Panc1 (cell line): ENCODE data around the gene CAMSAP2. TPM values are rescaled to one million over a fixed set of nuclear protein-coding genes. Genes with fewer than 3 reads are reported as not detected.

Experiments
- ATAC-seq: fragments of 200-7000 bp; cut with Tn5 transposase; 2 replicates; pipeline ENCODE4 v1.9.1; 2020; ENCODE audit warnings: mild to moderate bottlenecking, moderate library complexity
- BruUV-seq: library from RNA; stranded (reverse); fragments of 400-500 nt; replicated peaks from 2 replicates; lab custom pipeline; 2021; lab: Mats Ljungman, UMichigan
- CTCF ChIA-PET: fragments of 300-600 bp; sonication (Branson Sonifier 250); formaldehyde crosslinking; loops from one replicate; lab custom pipeline; 2022; ENCODE audit warnings: antibody characterized with exemption; lab: Charles Lee
- POLR2A ChIA-PET: fragments of 300-600 bp; sonication (Branson Sonifier 250); formaldehyde crosslinking; loops from one replicate; lab custom pipeline; 2022; ENCODE audit warnings: antibody characterized with exemption; lab: Charles Lee
- DNase-seq: peaks from one replicate; pipeline ENCODE4 v3.0.0-alpha.2; 2010; ENCODE audit warnings: low read depth, low spot score
- H3K27ac ChIP-seq: 2 replicates; pipeline ENCODE4 v1.5.1; 2011; ENCODE audit warnings: mild to moderate bottlenecking, low read length, inconsistent platforms
- H3K27me3 ChIP-seq: fragments of 200-500 bp; sonication (Bioruptor generic); 2 replicates; pipeline ENCODE4 v1.6.0; 2014; ENCODE audit warnings: low read length, inconsistent platforms; ENCODE audit not compliant: control insufficient read depth, insufficient read depth
- H3K36me3 ChIP-seq: fragments of 200-500 bp; sonication (Bioruptor generic); 2 replicates; pipeline ENCODE4 v1.5.1; 2014; ENCODE audit warnings: inconsistent platforms, mild to moderate bottlenecking, low read length, moderate library complexity; ENCODE audit not compliant: control insufficient read depth, insufficient read depth
- H3K4me1 ChIP-seq: 2 replicates; pipeline ENCODE4 v1.5.1; 2011; ENCODE audit warnings: inconsistent platforms, mild to moderate bottlenecking, low read length, moderate library complexity; ENCODE audit not compliant: control insufficient read depth, insufficient read depth
- H3K4me3 ChIP-seq, 2 experiments: 2 replicates each; pipeline ENCODE4 v1.5.1; 2011 to 2012; ENCODE audit warnings: low read depth in 2 of 2, low read length in 2 of 2, mild to moderate bottlenecking in 2 of 2, inconsistent platforms in 1 of 2, moderate library complexity in 1 of 2
- H3K9me3 ChIP-seq: fragments of 200-500 bp; sonication (Bioruptor generic); 2 replicates; pipeline ENCODE4 v1.5.1; 2014; ENCODE audit warnings: low read depth, mild to moderate bottlenecking, inconsistent platforms, low read length, moderate library complexity; ENCODE audit not compliant: control insufficient read depth, insufficient read depth
- CTCF ChIP-seq: fragments of 450-650 bp; IDR thresholded peaks from 2 replicates; pipeline ENCODE4 v1.5.1; 2017; ENCODE audit warnings: mild to moderate bottlenecking
- POLR2AphosphoS5 ChIP-seq: IDR thresholded peaks from 2 replicates; pipeline ENCODE4 v1.6.1; 2012; ENCODE audit warnings: mild to moderate bottlenecking, low read depth, low read length, moderate library complexity
- REST ChIP-seq, 2 experiments: IDR thresholded peaks; 2 replicates each; pipeline ENCODE4 v1.6.1; 2011 to 2012; ENCODE audit warnings: low read depth in 2 of 2, control low read depth in 1 of 2, low read length in 1 of 2, mild to moderate bottlenecking in 1 of 2, moderate library complexity in 1 of 2; ENCODE audit not compliant: insufficient read depth in 1 of 2
- SIN3A ChIP-seq: IDR thresholded peaks from 2 replicates; pipeline ENCODE4 v1.6.1; 2012; ENCODE audit warnings: low read depth, mild to moderate bottlenecking, low read length, moderate library complexity, borderline replicate concordance; ENCODE audit not compliant: insufficient read depth
- TCF7L2 ChIP-seq: IDR thresholded peaks from 2 replicates; pipeline ENCODE4 v1.6.1; 2011; ENCODE audit warnings: mild to moderate bottlenecking, low read depth, low read length, inconsistent platforms
- in situ Hi-C: cut with HindIII; loops from 2 replicates; pipeline ENCODE4 v1.10.0; 2016; ENCODE audit warnings: low sequenced_read_pairs, low pct_unique_long_range_greater_than_20kb
- intact Hi-C: fragments of 100-400 bp; cut with micrococcal nuclease; formaldehyde crosslinking; loops from one replicate; pipeline ENCODE4 v1.10.0; 2022; ENCODE audit not compliant: unreplicated experiment
- total RNA-seq: library from RNA; stranded (reverse); gene quantifications from one replicate; pipeline ENCODE4 v1.2.1, GENCODE V29; 2021; ENCODE audit not compliant: unreplicated experiment

CAMSAP2 gene
- total RNA-seq, 1 experiment from 2014 or later = 40.1 TPM

- POLR2A ChIA-PET = no interaction called here
- no peak for ATAC-seq
Measured at GRCh38 chr1:200720199-200720598, 18.5 kb upstream of the CAMSAP2 start.

GRCh38 chr1:200724064-200724463 is 14.6 kb upstream of the CAMSAP2 start:
- ATAC-seq (no peak), DNase-seq (peak; percentile 46)
- intact Hi-C loops = no loop called here
- in situ Hi-C loops = no loop called here
- no peak for TF ChIP-seq TCF7L2
- TF ChIP-seq REST (IDR thresholded peaks at IDR 0.05; ENCODE audit: insufficient read depth in 1 of 2, low read depth in 2 of 2, low read length in 1 of 2) = no peak
- TF ChIP-seq CTCF = no peak
- TF ChIP-seq POLR2AphosphoS5 = no peak
- no peak for TF ChIP-seq SIN3A
- no peaks in the 10 kb centered on the region for H3K9me3 ChIP-seq
- CTCF ChIA-PET = interaction anchor here (0.6 kb wide), 1 partner anchor 9 kb away, joined by 3 read pairs; no protein-coding TSS in a partner anchor
- no peaks in the 10 kb centered on the region for H3K27me3 ChIP-seq
- H3K27ac ChIP-seq = no peak overlapping the region
- no peaks in the 10 kb centered on the region for H3K4me1 ChIP-seq
- H3K36me3 ChIP-seq = no peaks in the 10 kb centered on the region
- no TSS peak for BruUV-seq
- POLR2A ChIA-PET = no interaction called here
- H3K4me3 ChIP-seq = no peak overlapping the region

More at GRCh38 chr1:200720199-200720598, 18.5 kb upstream of the CAMSAP2 start:
- no peak for TF ChIP-seq POLR2AphosphoS5
- TF ChIP-seq SIN3A = no peak
- no peak for TF ChIP-seq REST (IDR thresholded peaks at IDR 0.05; ENCODE audit: insufficient read depth in 1 of 2, low read depth in 2 of 2, low read length in 1 of 2)
- TF ChIP-seq TCF7L2 = no peak
- TF ChIP-seq CTCF = no peak
- no peak for DNase-seq
- no TSS peak for BruUV-seq
- in situ Hi-C loops (no loop called here), intact Hi-C loops (no loop called here)
- Histone ChIP-seq H3K4me3 (no peak overlapping the region), H3K27me3 (no peaks in the 10 kb centered on the region), H3K36me3 (no peaks in the 10 kb centered on the region), H3K27ac (no peak overlapping the region), H3K4me1 (no peaks in the 10 kb centered on the region), H3K9me3 (no peaks in the 10 kb centered on the region)
- CTCF ChIA-PET = no interaction called here
